NOMO-1 (cell line): ENCODE measurements around the gene KIAA0319L.

Source experiments
- DNase-seq, 2 experiments: peaks; one replicate each; lab custom pipeline; 2025; ENCODE audit not compliant: unreplicated experiment in 2 of 2; lab: John Stamatoyannopoulos, UW

KIAA0319L gene

GRCh38 chr1:35394386-35394785, 162.8 kb downstream of the KIAA0319L start:
- DNase-seq, result no peak

DNA sequence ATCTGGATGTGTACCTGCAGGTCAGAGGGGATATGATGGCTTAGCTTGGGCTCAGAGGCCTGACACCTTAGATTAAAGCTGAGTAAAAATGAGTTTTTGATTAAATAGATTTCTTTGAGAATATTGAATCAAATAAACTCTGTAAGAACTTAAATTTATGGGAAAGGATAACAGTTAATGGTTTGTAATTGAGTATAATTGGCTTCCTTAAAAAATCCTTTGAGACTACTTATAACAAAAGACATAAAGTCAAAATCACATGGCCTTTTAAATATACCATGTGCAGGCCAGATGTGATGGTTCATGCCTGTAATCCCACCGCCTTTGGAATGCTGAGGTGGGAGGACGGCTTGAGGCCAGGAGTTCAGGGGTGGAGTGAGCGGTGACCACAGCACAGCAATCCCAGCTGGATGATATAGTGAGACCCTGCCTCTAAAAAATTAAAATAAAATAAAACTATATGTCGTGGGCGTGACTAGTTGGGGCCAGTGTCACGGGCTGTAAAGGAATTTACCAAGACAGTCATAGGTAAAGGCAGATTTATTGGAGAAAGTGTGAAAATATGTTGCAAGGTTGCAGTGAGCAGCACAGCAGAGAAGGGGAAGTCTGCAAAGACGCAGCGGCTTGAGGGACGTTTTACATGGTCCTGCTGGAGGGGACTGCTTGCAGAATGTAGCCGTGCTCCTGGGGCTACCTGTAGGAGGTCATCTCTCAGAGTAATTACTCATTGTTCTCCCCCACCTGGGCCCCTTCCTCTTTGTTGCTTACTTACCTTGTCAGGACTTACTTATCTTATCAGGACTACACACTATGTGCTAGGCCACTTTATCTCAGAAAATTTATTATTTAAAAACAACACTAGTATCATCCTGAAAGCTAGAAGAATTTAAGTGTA, 166.4 kb downstream of the KIAA0319L start:
- DNase-seq, result peak; percentile 39 to 73

DNA sequence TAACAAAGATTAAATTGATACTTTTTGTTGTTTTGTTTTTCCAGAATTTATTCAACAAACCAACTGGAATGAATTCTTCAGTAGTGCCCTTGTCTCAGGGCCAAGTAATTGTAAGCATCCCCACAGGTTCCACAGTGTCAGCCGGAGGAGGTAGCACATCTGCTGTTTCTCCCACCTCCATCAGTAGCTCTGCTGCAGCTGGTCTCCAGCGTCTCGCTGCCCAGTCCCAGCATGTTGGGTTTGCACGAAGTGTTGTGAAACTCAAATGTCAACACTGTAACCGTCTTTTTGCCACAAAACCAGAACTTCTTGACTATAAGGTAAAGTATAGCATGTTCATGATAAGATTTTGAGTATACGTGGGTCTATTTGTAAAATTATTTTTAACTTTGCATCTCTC, 170.2 kb downstream of the KIAA0319L start:
- DNase-seq, result peak; percentile 42 to 48

DNA sequence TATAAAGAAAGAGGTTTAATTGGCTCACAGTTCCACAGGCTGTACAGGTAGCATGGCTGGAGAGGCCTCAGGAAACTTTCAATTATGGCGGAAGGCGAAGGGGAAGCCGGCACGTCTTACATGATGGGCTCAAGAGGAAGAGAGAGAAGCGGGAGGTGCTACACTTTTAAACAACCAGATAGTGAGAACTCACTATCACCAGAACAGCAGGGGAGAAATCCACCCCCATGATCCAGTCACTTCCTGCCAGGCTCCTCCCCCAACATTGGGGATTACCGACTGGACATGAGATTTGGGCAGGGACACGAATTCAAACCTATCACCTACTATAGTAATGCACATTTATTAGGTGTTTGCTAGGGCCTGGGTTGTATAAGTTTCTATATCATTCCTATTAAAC, 170.9 kb downstream of the KIAA0319L start:
- DNase-seq, result no peak
